Stimulated activated naive B cell treated with anti-CD40 and anti-IgM and Interleukin-4, amounts not matched to agents 10 μg/mL and 1 μg/mL and 100 μg/mL, for 72 hours (primary cell): ENCODE measurements around the gene PLEKHH2.

Experiments used
- ATAC-seq, 2 donors: fragments of 150-1000 bp; cut with Tn5 transposase; replicated peaks; 2 replicates each; pipeline ENCODE4 v1.10.0; 2021; ENCODE audit warnings: moderate library complexity in 1 of 2
- DNase-seq: peaks from one replicate; pipeline ENCODE4 v3.0.0; 2021
- H3K27ac Mint-ChIP-seq: one replicate; pipeline ENCODE4 v1.8.0; 2022; ENCODE audit warnings: mild to moderate bottlenecking, mixed read lengths
- H3K27me3 Mint-ChIP-seq, 2 donors: one replicate each; pipeline ENCODE4 v1.8.0; 2022; ENCODE audit warnings: mixed read lengths in 2 of 2
- H3K36me3 Mint-ChIP-seq, 2 donors: one replicate each; pipeline ENCODE4 v1.8.0; 2022; ENCODE audit warnings: mixed read lengths in 2 of 2, mild to moderate bottlenecking in 1 of 2
- H3K4me1 Mint-ChIP-seq, 2 donors: one replicate each; pipeline ENCODE4 v1.8.0; 2022; ENCODE audit warnings: mixed read lengths in 2 of 2, mild to moderate bottlenecking in 1 of 2
- H3K4me3 Mint-ChIP-seq, 2 donors: one replicate each; pipeline ENCODE4 v1.8.0; 2022; ENCODE audit warnings: mild to moderate bottlenecking in 2 of 2, mixed read lengths in 2 of 2, moderate library complexity in 1 of 2
- H3K9me3 Mint-ChIP-seq, 2 donors: one replicate each; pipeline ENCODE4 v1.8.0; 2022; ENCODE audit warnings: mixed read lengths in 2 of 2, mild to moderate bottlenecking in 1 of 2

Gene PLEKHH2

GRCh38 chr2:43748333-43748732, 111.3 kb downstream of the PLEKHH2 start:
- Mint-ChIP-seq H3K4me1 (no peaks in the 10 kb centered on the region), H3K4me3 (no peak overlapping the region), H3K9me3 (no peaks in the 10 kb centered on the region), H3K27me3 (peaks cover 5% of the 10 kb centered on the region in 2 donors), H3K27ac (no peak overlapping the region), H3K36me3 (no peaks in the 10 kb centered on the region)
- DNase-seq (no peak), ATAC-seq (no peak)

DNA sequence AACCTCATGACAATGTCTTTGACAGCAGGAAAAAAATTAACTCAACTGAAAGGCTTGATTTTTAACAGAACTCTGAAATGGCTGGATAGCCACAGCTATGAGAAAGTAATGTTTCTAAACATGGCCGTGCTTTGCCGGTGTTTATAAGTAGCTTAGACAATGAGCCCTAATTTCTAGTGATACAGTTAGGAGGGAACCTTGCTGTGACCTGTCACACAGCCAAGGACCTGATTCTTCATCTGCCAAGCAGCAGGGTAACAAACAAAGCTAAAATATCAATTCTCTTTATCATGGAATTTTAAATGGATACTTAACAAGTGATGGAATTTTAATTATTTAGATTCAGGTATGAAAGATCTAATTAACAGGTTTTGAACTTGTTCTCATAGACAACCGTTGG, 112.5 kb downstream of the PLEKHH2 start:
- H3K27me3 Mint-ChIP-seq, result peaks cover 5% of the 10 kb centered on the region in 2 donors
- no peaks in the 10 kb centered on the region for H3K9me3 Mint-ChIP-seq
- no peaks in the 10 kb centered on the region for H3K36me3 Mint-ChIP-seq
- H3K4me1 Mint-ChIP-seq, result no peaks in the 10 kb centered on the region
- no peak for DNase-seq
- no peak for ATAC-seq
- H3K27ac Mint-ChIP-seq, result no peak overlapping the region
- H3K4me3 Mint-ChIP-seq, result no peak overlapping the region

DNA sequence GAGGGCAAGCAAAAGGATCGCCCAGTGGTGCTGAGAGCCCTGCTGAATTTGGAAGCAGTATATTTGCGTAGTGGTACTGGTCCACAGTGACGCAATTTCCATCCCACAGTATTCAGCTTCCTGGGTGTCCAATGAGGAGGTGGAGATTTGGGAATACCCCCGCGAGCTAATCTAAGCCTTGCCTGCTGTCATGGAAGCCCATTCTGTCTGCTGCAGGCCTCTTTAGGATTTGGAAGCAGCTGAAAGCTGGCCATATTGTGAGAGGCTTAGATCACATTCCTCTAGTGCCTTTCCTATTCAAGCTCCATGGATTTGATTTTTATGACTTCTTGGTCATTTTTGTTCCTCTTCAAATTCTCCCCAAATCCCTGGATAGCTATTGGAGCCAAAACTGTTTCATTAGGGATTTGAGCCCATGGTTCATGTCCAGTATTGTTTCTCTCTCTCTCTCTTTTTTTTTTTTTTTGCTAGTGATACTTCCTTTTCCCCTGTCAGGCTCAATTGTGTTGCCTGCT, 114.5 kb downstream of the PLEKHH2 start:
- no peaks in the 10 kb centered on the region for H3K9me3 Mint-ChIP-seq
- H3K27me3 Mint-ChIP-seq, result peaks cover 10 to 11% of the 10 kb centered on the region in 2 donors
- DNase-seq, result no peak
- no peak for ATAC-seq
- no peak overlapping the region for H3K27ac Mint-ChIP-seq
- H3K36me3 Mint-ChIP-seq, result no peaks in the 10 kb centered on the region
- no peak overlapping the region for H3K4me3 Mint-ChIP-seq
- no peaks in the 10 kb centered on the region for H3K4me1 Mint-ChIP-seq

- H3K9me3 Mint-ChIP-seq, result no peaks in the 10 kb centered on the region
- no peaks in the 10 kb centered on the region for H3K36me3 Mint-ChIP-seq
- H3K4me3 Mint-ChIP-seq, result no peak overlapping the region
- peaks cover 10 to 11% of the 10 kb centered on the region in 2 donors for H3K27me3 Mint-ChIP-seq
- DNase-seq (no peak), ATAC-seq (no peak)
- H3K27ac Mint-ChIP-seq, result no peak overlapping the region
- H3K4me1 Mint-ChIP-seq, result no peaks in the 10 kb centered on the region
Measured at GRCh38 chr2:43752302-43752701, 115.2 kb downstream of the PLEKHH2 start.

DNA sequence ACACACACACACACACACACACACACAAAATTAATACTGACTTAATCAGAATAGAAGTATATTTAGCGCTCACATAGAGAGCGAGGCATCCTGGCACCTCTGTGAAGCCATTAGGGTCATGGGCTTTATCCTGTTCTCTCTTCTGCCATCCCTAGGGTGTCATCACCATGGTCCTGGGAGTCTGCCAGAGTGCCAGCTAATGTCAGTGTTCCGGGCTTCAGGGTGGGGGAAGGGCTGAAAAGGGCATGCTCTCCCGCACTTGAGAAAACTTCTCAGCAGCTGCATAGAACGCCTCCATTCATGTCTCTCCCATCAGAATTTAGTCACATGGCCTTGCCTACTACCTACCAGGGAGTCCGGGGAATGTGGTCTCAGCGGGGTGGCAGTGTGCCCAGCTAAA, 117.1 kb downstream of the PLEKHH2 start:
- no peak overlapping the region for H3K27ac Mint-ChIP-seq
- ATAC-seq (no peak), DNase-seq (no peak)
- H3K4me1 Mint-ChIP-seq, result no peaks in the 10 kb centered on the region
- H3K4me3 Mint-ChIP-seq, result no peak overlapping the region
- H3K9me3 Mint-ChIP-seq, result no peaks in the 10 kb centered on the region
- H3K27me3 Mint-ChIP-seq, result peaks cover 10 to 11% of the 10 kb centered on the region in 2 donors
- no peaks in the 10 kb centered on the region for H3K36me3 Mint-ChIP-seq

DNA sequence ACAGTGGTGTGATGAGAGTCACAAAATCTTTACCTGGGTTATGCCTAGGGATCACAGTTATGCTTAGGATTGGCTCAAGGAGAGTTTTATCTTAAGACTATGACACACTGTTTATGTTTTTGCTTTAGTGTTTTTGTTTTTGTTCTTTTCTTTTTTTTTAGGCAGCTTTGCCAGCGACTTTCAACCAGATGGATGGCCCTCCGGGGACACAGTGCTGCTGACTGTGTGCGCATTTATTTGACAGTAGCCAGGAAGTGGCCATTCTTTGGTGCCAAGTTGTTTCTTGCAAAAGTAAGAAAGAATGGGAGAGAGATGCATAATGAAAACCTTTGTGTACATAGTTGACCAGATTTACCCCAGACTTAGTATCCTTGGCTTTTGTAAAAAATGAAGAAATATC, 121.7 kb downstream of the PLEKHH2 start:
- no peaks in the 10 kb centered on the region for H3K4me1 Mint-ChIP-seq
- H3K27me3 Mint-ChIP-seq, result peaks cover 5 to 6% of the 10 kb centered on the region in 2 donors
- no peak overlapping the region for H3K4me3 Mint-ChIP-seq
- H3K36me3 Mint-ChIP-seq, result no peaks in the 10 kb centered on the region
- DNase-seq (no peak), ATAC-seq (no peak)
- no peaks in the 10 kb centered on the region for H3K9me3 Mint-ChIP-seq
- no peak overlapping the region for H3K27ac Mint-ChIP-seq

DNA sequence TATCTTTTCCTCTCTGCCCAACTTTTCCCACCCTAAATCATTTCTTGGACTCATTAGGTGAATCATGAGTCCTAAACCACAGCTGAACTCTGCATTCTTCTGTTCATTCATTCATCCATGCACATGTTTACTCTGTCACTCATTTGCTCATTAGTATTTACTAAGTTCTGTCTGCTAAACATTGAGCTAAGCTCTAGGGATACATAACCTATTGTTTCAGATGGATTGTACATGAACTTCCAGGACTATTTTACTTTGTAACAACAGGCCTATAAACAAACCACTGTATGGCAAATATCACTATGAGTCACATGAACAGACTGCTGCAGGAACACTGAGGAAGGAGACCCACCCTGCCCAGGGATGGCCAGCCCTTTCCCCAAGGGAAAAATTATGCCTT, 122.1 kb downstream of the PLEKHH2 start:
- DNase-seq, result no peak
- no peak for ATAC-seq
- Mint-ChIP-seq H3K36me3 (no peaks in the 10 kb centered on the region), H3K27ac (no peak overlapping the region), H3K4me3 (no peak overlapping the region), H3K9me3 (no peaks in the 10 kb centered on the region), H3K27me3 (peaks cover 5 to 6% of the 10 kb centered on the region in 2 donors), H3K4me1 (no peaks in the 10 kb centered on the region)

DNA sequence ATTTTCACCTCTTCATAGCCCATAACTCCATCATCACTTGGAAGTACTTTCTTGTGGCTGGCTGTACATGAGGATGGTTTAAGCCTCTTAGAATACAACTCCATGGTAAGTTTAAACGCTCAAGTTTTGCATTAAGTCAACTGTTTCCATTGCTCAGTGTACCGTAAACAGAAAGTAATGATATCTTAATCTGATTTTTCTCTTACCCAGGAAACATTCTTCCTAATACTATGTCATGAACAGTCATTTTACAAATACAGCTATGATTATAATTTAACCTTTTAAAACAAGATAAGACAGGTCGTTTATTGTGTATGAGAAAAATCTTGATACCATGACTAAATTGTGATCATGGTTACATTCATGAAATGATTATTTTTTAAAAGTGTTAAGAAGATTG, 125.2 kb downstream of the PLEKHH2 start:
- Mint-ChIP-seq H3K9me3 (no peaks in the 10 kb centered on the region), H3K36me3 (no peaks in the 10 kb centered on the region), H3K27ac (no peak overlapping the region), H3K27me3 (peaks cover 0 to 11% of the 10 kb centered on the region in 2 donors), H3K4me3 (no peak overlapping the region), H3K4me1 (no peaks in the 10 kb centered on the region)
- ATAC-seq (no peak), DNase-seq (no peak)

GRCh38 chr2:43763091-43763490, 126.0 kb downstream of the PLEKHH2 start:
- no peaks in the 10 kb centered on the region for H3K9me3 Mint-ChIP-seq
- no peak overlapping the region for H3K4me3 Mint-ChIP-seq
- no peak overlapping the region for H3K27ac Mint-ChIP-seq
- no peaks in the 10 kb centered on the region for H3K36me3 Mint-ChIP-seq
- DNase-seq, result no peak
- ATAC-seq, result no peak
- peaks cover 0 to 11% of the 10 kb centered on the region in 2 donors for H3K27me3 Mint-ChIP-seq
- H3K4me1 Mint-ChIP-seq, result no peaks in the 10 kb centered on the region

- H3K4me3 Mint-ChIP-seq, result no peak overlapping the region
- no peaks in the 10 kb centered on the region for H3K9me3 Mint-ChIP-seq
- no peaks in the 10 kb centered on the region for H3K4me1 Mint-ChIP-seq
- no peak for ATAC-seq
- H3K36me3 Mint-ChIP-seq, result no peaks in the 10 kb centered on the region
- no peak for DNase-seq
- H3K27me3 Mint-ChIP-seq, result peaks cover 3 to 18% of the 10 kb centered on the region in 2 donors
- no peak overlapping the region for H3K27ac Mint-ChIP-seq
Measured at GRCh38 chr2:43764086-43764705, 127.1 kb downstream of the PLEKHH2 start.

DNA sequence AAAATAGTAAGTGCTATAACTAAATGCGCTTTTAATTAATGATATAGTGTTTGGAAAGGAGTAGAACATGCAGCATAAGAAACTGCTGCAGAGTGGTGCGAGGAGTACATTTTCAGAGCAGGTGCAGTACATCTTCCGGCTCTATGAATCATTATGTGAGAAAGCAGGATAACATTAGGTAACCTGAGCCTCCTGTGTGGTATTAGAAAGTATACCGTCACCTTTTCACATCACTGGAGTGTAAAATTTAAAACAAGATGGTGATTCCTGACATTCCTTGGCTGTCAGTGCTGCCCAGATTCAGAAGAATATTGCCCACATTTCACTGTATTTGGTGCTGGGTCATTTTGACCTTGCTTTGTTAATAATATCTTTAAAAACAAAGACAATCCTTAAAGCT, 128.9 kb downstream of the PLEKHH2 start:
- Mint-ChIP-seq H3K9me3 (no peaks in the 10 kb centered on the region), H3K4me3 (no peak overlapping the region), H3K27me3 (peaks cover 4 to 30% of the 10 kb centered on the region in 2 donors), H3K36me3 (no peaks in the 10 kb centered on the region), H3K27ac (no peak overlapping the region), H3K4me1 (no peaks in the 10 kb centered on the region)
- ATAC-seq (no peak), DNase-seq (no peak)

DNA sequence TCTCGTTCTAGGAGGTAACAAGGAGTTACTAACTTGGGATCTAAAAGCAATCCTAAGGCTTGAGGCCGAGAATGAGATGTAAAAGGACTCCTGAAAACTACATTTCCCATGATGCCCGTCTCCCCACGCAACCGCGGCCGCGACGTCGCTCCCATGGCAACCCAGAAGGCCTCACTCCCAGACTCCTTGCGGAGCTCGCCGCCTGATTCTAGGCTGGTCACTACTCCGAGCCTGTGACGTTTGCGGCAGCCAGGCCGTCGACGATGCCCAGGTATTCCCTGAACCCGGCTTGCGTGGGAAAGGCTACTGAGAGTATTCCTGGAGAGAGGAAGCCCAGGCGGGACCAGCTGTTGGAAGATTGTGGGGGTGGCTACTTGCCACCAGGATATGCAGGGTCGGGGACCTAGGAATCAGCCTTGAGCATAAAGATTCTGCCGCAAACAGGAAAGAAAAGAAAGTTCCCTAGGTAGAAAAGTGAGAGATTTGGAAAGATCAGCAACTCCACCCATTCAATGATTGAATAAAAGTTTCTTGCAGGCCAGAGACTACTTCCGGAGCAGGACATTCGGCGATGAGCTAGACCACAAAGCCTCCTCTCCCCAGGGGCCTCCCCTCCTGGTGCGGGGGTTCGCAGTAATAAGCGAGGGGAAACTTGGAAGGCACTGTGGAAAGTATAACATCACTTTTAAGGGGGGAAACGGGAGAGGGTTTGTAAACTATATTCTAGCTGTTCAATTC, 137.0 kb downstream of the PLEKHH2 start, which contains the start of gene DYNC2LI1:
DYNC2LI1 (plus strand) TSS at position 164 of the 738 bp plus-strand sequence; CDS start at position 264, 100 bp downstream.
- ATAC-seq (peak; percentile 100), DNase-seq (peak; percentile 78)
- Mint-ChIP-seq H3K36me3 (no peaks in the 10 kb centered on the region), H3K9me3 (no peaks in the 10 kb centered on the region), H3K4me3 (peak within 1 kb of the TSS; percentile 96 to 98), H3K27ac (peak within 1 kb of the TSS; percentile 93), H3K27me3 (peaks cover 9 to 14% of the 10 kb centered on the region in 2 donors), H3K4me1 (peaks cover 9 to 12% of the 10 kb centered on the region in 2 donors)

GRCh38 chr2:43774617-43775016, 137.6 kb downstream of the PLEKHH2 start:
- DNase-seq (no peak), ATAC-seq (no peak)
- peaks cover 9 to 12% of the 10 kb centered on the region in 2 donors for H3K4me1 Mint-ChIP-seq
- H3K4me3 Mint-ChIP-seq, result peak overlapping the region; percentile 96 to 98
- H3K27ac Mint-ChIP-seq, result no peak overlapping the region
- H3K36me3 Mint-ChIP-seq, result peaks cover 0 to under 1% of the 10 kb centered on the region in 2 donors
- H3K27me3 Mint-ChIP-seq, result peaks cover 7 to 14% of the 10 kb centered on the region in 2 donors
- H3K9me3 Mint-ChIP-seq, result no peaks in the 10 kb centered on the region

DNA sequence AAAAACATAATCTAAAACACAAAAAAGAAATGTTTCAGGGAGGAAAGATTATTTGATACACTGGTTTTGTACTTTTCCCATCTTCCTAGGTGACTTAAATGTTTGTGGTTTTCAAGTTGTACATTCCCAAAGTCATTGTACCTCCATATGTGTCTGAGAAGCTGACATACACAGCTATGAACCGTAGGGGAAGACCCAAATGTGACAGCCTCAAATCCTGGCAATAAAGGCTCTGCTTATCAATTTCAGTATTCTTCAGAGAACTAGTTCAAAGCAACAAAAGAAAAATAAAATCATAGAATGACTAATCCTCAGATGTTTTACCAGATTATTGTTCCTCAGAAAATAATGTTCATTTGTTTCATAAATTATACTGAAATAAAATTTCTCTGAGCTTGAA, 139.3 kb downstream of the PLEKHH2 start:
- Mint-ChIP-seq H3K27ac (no peak overlapping the region), H3K4me3 (no peak overlapping the region), H3K36me3 (peaks cover 5 to 11% of the 10 kb centered on the region in 2 donors), H3K9me3 (no peaks in the 10 kb centered on the region), H3K27me3 (peaks cover 0 to 7% of the 10 kb centered on the region in 2 donors), H3K4me1 (peaks cover 9 to 12% of the 10 kb centered on the region in 2 donors)
- DNase-seq, result no peak
- no peak for ATAC-seq
